Skeletal muscle cell (primary cell): ENCODE data around the gene MYOM3.

ENCODE experiments used
- DNase-seq: peaks from one replicate; pipeline ENCODE4 v3.0.0-alpha.2; 2010; ENCODE audit warnings: low read depth
- H3K4me3 ChIP-seq: 2 replicates; pipeline ENCODE4 v1.5.1; 2011; ENCODE audit warnings: low read depth, mild to moderate bottlenecking, control low read depth, low read length, moderate library complexity

The MYOM3 gene

GRCh38 chr1:24139841-24140425 is 28.0 kb upstream of the MYOM3 start:
- no peak for DNase-seq
- no peak overlapping the region for H3K4me3 ChIP-seq

- DNase-seq: no peak
Measured at GRCh38 chr1:24139222-24139489, 27.2 kb upstream of the MYOM3 start.

GRCh38 chr1:24138476-24139221 is 26.7 kb upstream of the MYOM3 start:
- no peak for DNase-seq
- H3K4me3 ChIP-seq: no peak overlapping the region

More at GRCh38 chr1:24139222-24139489, 27.2 kb upstream of the MYOM3 start:
- no peak overlapping the region for H3K4me3 ChIP-seq

- no peak for DNase-seq
- H3K4me3 ChIP-seq: no peak overlapping the region
Measured at GRCh38 chr1:24136956-24137539, 25.1 kb upstream of the MYOM3 start.

- no peak for DNase-seq
- H3K4me3 ChIP-seq: no peak overlapping the region
Measured at GRCh38 chr1:24134376-24134775, 22.4 kb upstream of the MYOM3 start.

- DNase-seq: no peak
- H3K4me3 ChIP-seq: no peak overlapping the region
Measured at GRCh38 chr1:24133819-24134218, 21.9 kb upstream of the MYOM3 start.

- DNase-seq: no peak
- H3K4me3 ChIP-seq: no peak overlapping the region
Measured at GRCh38 chr1:24130385-24130784, 18.4 kb upstream of the MYOM3 start.

GRCh38 chr1:24127801-24128363 is 15.9 kb upstream of the MYOM3 start:
- DNase-seq: no peak
- no peak overlapping the region for H3K4me3 ChIP-seq

- DNase-seq: no peak
- no peak overlapping the region for H3K4me3 ChIP-seq
Measured at GRCh38 chr1:24127134-24127800, 15.3 kb upstream of the MYOM3 start.

GRCh38 chr1:24126672-24127023 is 14.7 kb upstream of the MYOM3 start:
- DNase-seq: no peak
- no peak overlapping the region for H3K4me3 ChIP-seq

GRCh38 chr1:24126018-24126671 is 14.2 kb upstream of the MYOM3 start:
- no peak for DNase-seq
- H3K4me3 ChIP-seq: no peak overlapping the region

GRCh38 chr1:24125456-24125855 is 13.5 kb upstream of the MYOM3 start:
- no peak for DNase-seq
- no peak overlapping the region for H3K4me3 ChIP-seq

GRCh38 chr1:24124980-24125379 is 13.0 kb upstream of the MYOM3 start:
- no peak for DNase-seq
- H3K4me3 ChIP-seq: no peak overlapping the region

- no peak overlapping the region for H3K4me3 ChIP-seq
- no peak for DNase-seq
Measured at GRCh38 chr1:24123611-24124010, 11.7 kb upstream of the MYOM3 start.

- H3K4me3 ChIP-seq: no peak overlapping the region
- no peak for DNase-seq
Measured at GRCh38 chr1:24122776-24123175, 10.8 kb upstream of the MYOM3 start.

GRCh38 chr1:24121406-24121805 is 9.5 kb upstream of the MYOM3 start:
- no peak overlapping the region for H3K4me3 ChIP-seq
- DNase-seq: no peak

- no peak for DNase-seq
- H3K4me3 ChIP-seq: no peak overlapping the region
Measured at GRCh38 chr1:24120965-24121364, 9.0 kb upstream of the MYOM3 start.

GRCh38 chr1:24119859-24120756 is 8.2 kb upstream of the MYOM3 start:
- H3K4me3 ChIP-seq: no peak overlapping the region
- no peak for DNase-seq

GRCh38 chr1:24119489-24119858 is 7.5 kb upstream of the MYOM3 start:
- DNase-seq: no peak
- no peak overlapping the region for H3K4me3 ChIP-seq
